AG10803 (cell line): ENCODE measurements around the gene CCSER1.
"Not testable (repeated sequence)": the region's sequence is repeated elsewhere in the genome, so short reads cannot be mapped to it uniquely, and the experiment has no call there.

Source experiments
- DNase-seq: peaks from one replicate; pipeline ENCODE4 v3.0.0; 2010; ENCODE audit warnings: low read depth
- H3K4me3 ChIP-seq: 2 replicates; pipeline ENCODE4 v1.5.1; 2011; ENCODE audit warnings: mild to moderate bottlenecking, low read length, control low read depth
- CTCF ChIP-seq: conservative IDR thresholded peaks from 2 replicates; pipeline ENCODE4 v1.5.1; 2011; ENCODE audit warnings: mild to moderate bottlenecking, low read length, control low read depth, inconsistent platforms

The CCSER1 gene

GRCh38 chr4:90648311-90648710, 521.1 kb downstream of the CCSER1 start:
- no peak for TF ChIP-seq CTCF
- H3K4me3 ChIP-seq = no peak overlapping the region
- no peak for DNase-seq

DNA sequence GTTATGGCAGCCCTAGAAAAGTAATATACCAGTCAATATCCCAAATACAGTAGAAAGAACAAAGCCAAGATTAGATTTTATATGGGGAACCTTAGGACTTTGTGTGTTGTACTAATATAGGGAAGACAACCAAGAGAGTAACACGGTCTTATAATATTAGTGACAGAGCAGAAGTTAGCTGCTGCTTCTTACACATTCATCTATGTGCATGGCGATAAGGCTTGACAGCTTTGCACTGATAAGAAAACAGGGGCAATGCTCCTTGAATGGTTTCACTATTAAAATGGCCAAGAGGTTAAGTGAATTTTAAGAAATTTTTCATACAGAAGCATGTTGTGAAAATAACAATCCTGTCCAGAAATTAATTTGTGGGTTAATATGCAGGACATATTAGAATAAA, 521.6 kb downstream of the CCSER1 start:
- no peak for DNase-seq
- H3K4me3 ChIP-seq = no peak overlapping the region
- TF ChIP-seq CTCF = no peak

DNA sequence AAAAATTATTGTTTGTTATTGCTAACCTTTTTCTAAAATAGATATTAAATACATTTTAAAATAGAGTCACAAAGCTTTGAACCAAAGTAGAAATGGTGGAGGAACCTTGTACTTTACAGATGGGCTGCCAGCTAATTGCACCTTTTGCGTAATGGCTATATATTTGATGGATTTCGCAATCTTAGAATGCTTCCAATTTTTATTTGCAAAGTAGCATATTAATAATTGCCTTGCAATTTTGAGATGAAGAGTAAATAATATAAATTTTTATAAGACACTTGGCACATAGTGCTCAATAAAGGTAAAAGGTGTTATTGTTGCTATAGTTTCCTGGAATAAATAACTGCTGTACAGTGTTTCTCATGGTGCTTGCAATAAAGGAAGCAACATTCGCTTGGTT, 533.5 kb downstream of the CCSER1 start:
- no peak for DNase-seq
- TF ChIP-seq CTCF = no peak
- no peak overlapping the region for H3K4me3 ChIP-seq

DNA sequence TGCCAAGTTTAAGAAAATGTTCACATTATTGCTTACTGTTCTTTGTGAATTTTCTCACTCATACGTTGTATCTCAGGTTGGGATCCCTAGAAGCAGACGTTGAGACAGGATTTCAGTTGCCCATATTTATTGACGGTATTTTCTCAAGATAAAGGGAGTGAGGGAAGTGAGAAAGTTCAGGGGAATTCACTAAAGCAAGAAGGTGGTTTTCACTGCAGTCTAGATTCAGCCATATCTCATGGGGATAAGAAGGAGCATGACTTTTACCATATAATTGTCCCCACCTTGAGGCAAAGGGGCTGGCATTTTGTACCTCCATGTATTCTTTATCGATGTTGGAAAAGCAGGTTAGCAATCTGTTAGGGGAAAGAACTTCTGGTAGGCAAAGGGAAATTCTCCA, 543.0 kb downstream of the CCSER1 start:
- no peak overlapping the region for H3K4me3 ChIP-seq
- no peak for DNase-seq
- no peak for TF ChIP-seq CTCF

GRCh38 chr4:90689739-90690138, 562.5 kb downstream of the CCSER1 start:
- no peak for TF ChIP-seq CTCF
- no peak overlapping the region for H3K4me3 ChIP-seq
- DNase-seq = no peak

- DNase-seq = no peak
- no peak for TF ChIP-seq CTCF
- no peak overlapping the region for H3K4me3 ChIP-seq
Observed at GRCh38 chr4:90695411-90695810, 568.2 kb downstream of the CCSER1 start.

- not testable (repeated sequence) for DNase-seq, H3K4me3 ChIP-seq
Observed at GRCh38 chr4:90705501-90705900, 578.3 kb downstream of the CCSER1 start.

- no peak for TF ChIP-seq CTCF
- DNase-seq = no peak
- H3K4me3 ChIP-seq = no peak overlapping the region
Observed at GRCh38 chr4:90715242-90715641, 588.0 kb downstream of the CCSER1 start.
